GM12864 (cell line): ENCODE data around the gene SLC3A2.

Experiments
- DNase-seq: peaks from one replicate; pipeline ENCODE4 v3.0.0-alpha.2; 2011; ENCODE audit warnings: low read depth
- H3K4me3 ChIP-seq: 2 replicates; pipeline ENCODE4 v1.5.1; 2011; ENCODE audit warnings: mild to moderate bottlenecking, low read depth, low read length, control low read depth
- TF ChIP-seq, protein P1 (sequence below): IDR thresholded peaks from 2 replicates; pipeline ENCODE4 v1.5.1; 2011; ENCODE audit warnings: low read depth, mild to moderate bottlenecking, moderate library complexity, low read length, control low read depth, inconsistent platforms; ENCODE audit errors: missing control alignments

The SLC3A2 gene

DNA sequence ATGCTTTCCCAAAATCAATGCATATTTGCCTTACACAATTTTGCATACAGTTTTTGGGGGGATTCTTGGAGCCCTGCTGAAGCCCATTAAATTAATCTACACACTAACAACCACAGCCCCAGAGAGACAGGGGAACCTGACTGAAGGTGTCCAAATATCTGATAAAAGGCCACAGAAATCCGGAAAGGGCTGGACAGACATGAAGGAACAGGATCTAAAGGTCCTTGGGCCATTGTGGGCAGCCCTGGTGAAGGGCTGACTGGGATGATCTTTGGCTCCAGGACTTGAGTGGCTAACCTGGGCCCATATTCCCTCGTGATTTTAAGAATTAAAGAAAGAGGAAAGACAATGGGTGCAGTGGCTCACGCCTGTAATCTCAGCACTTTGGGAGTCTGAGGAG, 34.5 kb upstream of the SLC3A2 start:
- TF ChIP-seq, protein P1, sequence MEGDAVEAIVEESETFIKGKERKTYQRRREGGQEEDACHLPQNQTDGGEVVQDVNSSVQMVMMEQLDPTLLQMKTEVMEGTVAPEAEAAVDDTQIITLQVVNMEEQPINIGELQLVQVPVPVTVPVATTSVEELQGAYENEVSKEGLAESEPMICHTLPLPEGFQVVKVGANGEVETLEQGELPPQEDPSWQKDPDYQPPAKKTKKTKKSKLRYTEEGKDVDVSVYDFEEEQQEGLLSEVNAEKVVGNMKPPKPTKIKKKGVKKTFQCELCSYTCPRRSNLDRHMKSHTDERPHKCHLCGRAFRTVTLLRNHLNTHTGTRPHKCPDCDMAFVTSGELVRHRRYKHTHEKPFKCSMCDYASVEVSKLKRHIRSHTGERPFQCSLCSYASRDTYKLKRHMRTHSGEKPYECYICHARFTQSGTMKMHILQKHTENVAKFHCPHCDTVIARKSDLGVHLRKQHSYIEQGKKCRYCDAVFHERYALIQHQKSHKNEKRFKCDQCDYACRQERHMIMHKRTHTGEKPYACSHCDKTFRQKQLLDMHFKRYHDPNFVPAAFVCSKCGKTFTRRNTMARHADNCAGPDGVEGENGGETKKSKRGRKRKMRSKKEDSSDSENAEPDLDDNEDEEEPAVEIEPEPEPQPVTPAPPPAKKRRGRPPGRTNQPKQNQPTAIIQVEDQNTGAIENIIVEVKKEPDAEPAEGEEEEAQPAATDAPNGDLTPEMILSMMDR: no peak
- no peak for DNase-seq
- no peak overlapping the region for H3K4me3 ChIP-seq

DNA sequence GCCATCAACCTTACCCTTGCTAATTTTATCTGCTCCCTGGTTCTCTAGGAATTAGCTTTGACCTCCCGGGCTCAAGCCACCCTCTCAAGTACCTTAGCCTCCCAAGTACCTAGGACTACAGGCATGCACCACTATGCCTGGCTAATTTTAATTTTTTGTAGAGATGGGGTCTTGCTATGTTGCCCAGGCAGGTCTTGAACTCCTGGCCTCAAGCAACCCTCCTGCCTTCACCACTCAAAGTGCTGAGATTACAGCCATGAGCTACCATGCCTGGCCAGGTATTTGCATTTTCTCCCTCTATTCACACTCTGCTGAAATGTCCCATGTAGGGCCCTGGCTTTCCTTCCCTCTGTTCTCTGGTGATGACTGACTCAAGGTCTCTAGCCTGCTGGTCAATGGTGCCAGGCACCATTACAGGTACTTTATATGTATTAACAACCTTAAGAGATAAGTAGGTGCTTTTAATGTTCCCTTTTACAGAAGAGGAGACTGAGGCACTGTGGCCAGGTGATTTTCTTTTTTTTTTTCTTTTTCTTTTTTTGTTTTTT, 32.9 kb upstream of the SLC3A2 start:
- H3K4me3 ChIP-seq: no peak overlapping the region
- no peak for DNase-seq
- TF ChIP-seq, protein P1: no peak

DNA sequence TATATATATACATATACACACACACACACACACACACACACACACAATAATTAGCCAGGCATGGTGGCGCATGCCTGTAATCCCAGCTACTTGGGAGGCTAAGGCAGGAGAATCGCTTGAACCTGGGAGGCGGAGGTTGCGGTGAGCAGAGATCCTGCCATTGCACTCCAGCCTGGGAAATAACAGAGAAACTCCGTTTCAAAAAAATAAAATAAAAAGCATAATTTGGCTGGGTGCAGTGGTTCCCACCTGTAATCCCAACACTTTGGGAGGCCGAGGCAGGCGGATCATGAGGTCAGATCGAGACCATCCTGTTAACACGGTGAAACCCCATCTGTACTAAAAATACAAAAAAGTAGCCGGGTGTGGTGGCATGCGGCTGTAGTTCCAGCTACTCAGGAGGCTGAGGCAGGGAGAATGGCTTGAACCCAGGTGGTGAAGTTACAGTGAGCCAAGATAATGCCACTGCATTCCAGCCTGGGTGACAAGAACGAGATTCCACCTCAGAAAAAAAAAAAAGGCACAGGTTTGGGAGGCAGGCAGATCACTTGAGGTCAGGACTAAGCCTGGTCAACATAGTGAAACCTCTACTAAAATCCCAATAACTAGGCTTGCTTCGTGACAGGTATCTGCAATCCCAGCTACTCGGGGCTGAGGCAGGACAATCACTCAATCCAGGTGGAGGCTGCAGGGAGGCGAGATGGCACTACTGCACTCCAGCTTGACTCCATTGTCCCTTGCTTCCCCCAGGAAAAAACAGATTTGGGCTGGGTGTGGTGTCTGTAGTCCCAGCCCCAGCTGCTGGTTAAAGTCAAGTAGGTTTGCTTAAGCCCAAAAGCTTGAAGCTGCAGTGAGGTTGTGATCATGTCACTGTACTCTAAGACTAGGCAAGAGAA, 29.5 kb upstream of the SLC3A2 start:
- no peak overlapping the region for H3K4me3 ChIP-seq
- no peak for DNase-seq
- TF ChIP-seq, protein P1: no peak

DNA sequence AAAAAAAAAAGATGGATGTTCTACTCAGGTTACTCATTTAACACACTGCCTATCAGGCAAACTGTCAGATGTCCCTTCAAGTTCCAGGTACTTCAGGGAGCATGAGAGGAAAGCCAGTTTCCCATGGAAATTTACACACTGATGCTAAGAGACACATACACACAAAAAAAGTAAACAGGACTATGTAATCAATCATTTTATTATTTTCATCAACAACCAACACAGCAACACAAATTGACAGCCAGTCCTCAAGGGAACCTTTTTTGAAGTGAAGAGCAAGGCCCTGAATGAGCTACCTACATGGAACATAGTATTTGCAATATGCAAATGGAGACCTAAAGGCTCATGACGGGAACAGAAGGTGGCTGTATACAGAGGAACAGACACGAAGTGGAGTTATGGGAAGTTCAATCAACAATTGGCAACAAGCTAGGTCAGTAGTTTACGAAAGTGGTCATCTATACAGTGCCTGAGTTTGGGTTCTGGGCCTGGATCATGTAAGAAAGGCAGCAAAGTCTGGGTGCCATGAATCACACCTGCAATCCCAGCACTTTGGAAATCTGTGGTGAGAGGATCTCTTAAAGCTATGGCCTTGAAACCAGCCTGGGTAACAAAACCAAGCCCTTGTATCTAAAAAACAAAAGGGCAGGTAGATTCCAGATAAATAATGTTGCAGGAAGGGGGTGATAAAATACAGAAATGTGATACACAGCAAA, 28.7 kb upstream of the SLC3A2 start:
- no peak for DNase-seq
- H3K4me3 ChIP-seq: no peak overlapping the region; the same call in 1 of the 2 replicates
- TF ChIP-seq, protein P1: no peak

DNA sequence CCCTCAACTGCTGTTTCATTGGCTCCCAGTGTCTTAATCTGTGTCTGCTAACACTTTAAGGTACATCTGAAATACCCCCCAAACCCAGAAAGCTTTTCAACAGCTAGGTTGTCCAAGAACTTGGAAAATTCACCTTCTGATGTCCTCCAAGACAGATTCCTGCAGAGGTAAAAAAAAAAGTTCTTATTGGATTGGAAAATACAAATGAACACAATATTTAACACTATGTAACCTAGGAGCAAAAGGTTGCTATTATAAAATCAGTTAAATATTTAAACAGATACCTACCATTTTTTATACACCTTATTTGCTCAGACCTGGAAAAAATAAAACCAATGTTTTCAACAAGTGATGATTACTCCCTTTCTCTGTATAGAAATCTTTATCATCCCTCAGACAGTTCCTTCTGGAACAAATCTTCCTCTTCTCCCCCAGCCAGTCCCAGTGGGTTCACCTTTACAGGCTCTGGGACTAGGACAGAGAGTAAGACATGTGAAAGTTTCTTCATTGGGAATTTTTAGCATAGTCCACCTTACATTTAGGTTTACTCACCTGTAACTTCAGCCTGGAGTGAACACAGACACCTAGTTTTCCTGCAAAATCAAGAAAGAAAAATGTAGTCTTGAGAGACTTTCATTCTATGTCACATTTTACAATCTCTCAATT, 28.0 kb upstream of the SLC3A2 start:
- DNase-seq: no peak
- TF ChIP-seq, protein P1: no peak
- H3K4me3 ChIP-seq: peak overlapping the region; percentile 95; the same call in 1 of the 2 replicates

DNA sequence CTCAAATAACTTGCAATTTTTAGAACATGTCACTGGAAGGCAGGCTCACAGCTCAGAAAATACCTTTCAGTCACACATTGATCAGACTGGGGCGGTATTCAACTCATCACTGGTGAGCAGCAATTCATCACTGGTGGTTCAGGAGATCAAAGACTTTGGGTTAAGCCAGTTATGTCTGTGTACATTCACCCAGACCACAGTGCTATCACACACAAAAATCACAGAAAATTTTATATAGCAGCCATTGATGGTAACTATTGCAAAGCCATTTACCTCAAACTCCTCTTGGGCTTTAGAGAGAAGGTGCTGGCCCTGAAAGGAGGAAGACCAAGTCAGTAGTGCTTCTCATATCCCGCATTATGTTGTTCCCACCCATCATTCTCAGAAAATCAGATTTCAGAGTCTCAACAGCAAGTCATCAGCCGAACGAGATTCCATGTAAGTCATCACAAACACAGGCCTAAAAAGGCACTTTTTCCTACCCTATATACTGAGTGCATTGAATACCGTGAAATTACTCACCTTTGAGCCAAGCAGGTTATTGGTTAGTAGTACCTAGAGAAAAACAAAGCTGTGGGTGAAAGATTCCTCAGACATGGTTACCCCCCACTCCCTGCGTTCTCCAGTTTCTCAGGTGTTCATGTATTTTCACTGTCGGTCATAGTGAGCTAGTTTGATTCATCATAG, 27.3 kb upstream of the SLC3A2 start:
- DNase-seq: no peak
- peak overlapping the region; percentile 95 for H3K4me3 ChIP-seq
- TF ChIP-seq, protein P1: no peak
